ENCODE measurements around the gene LCTL. TPM values are rescaled to one million over a fixed set of nuclear protein-coding genes. Genes with fewer than 3 reads are reported as not detected.
A peak's percentile ranks its signal among the peaks of the same experiment; 100 is the strongest.

Gene LCTL
- total RNA-seq, 2 experiments from 2014 or later, result not detected

- H4K20me1 ChIP-seq (ENCODE audit: insufficient read depth, low read length), result no peaks in the 10 kb centered on the region
- no TSS peak for BruUV-seq (replicated peaks)
- intact Hi-C loops (cut with micrococcal nuclease; ENCODE audit: unreplicated experiment), result loop anchor here (1.0 kb wide), 2 partner anchors 171 to 248 kb away; no protein-coding TSS in a partner anchor
- no peak overlapping the region for H3K4me2 ChIP-seq (ENCODE audit: low read length)
- TF ChIP-seq EZH2phosphoT487 (IDR thresholded peaks at IDR 0.05; ENCODE audit: borderline replicate concordance, low read depth, low read length) (no peak), CTCF (conservative IDR thresholded peaks at IDR 0.05; ENCODE audit: low read length) (peak; percentile 95)
- no peak overlapping the region for H3K4me3 ChIP-seq (ENCODE audit: low read depth, low read length, poor library complexity, severe bottlenecking)
- H3K9me2 ChIP-seq (ENCODE audit: insufficient read depth, low read length), result no peaks in the 10 kb centered on the region
- no peaks in the 10 kb centered on the region for H3K4me1 ChIP-seq (ENCODE audit: insufficient read depth, low read length, poor library complexity, severe bottlenecking)
- ChIA-PET POLR2A (no interaction called here), CTCF (ENCODE audit: unreplicated experiment) (interaction anchor here (0.8 kb wide), 1 partner anchor 169 kb away, joined by 3 read pairs; no protein-coding TSS in a partner anchor)
- no peak overlapping the region for H3K27ac ChIP-seq (ENCODE audit: low read depth, low read length, poor library complexity, severe bottlenecking)
- no peak overlapping the region; the same call in 1 of the 2 replicates for H2AFZ ChIP-seq (ENCODE audit: low read length)
- no peaks in the 10 kb centered on the region for H3K79me2 ChIP-seq (ENCODE audit: insufficient read depth, low read depth, low read length)
- peak; percentile 83 for DNase-seq (ENCODE audit: low spot score)
- H3K9me3 ChIP-seq (ENCODE audit: low read length), result no peaks in the 10 kb centered on the region
- H3K36me3 ChIP-seq (ENCODE audit: insufficient read depth, low read length), result no peaks in the 10 kb centered on the region
These were observed 37.7 kb upstream of the LCTL start for GRCh38 chr15:66603301-66604179.

GRCh38 chr15:66601521-66601920, 35.7 kb upstream of the LCTL start:
- no peak for TF ChIP-seq CTCF (conservative IDR thresholded peaks at IDR 0.05; ENCODE audit: low read length)
- no peak for TF ChIP-seq EZH2phosphoT487 (IDR thresholded peaks at IDR 0.05; ENCODE audit: borderline replicate concordance, low read depth, low read length)
- Histone ChIP-seq H2AFZ (ENCODE audit: low read length) (no peak overlapping the region), H3K79me2 (ENCODE audit: insufficient read depth, low read depth, low read length) (no peaks in the 10 kb centered on the region), H4K20me1 (ENCODE audit: insufficient read depth, low read length) (no peaks in the 10 kb centered on the region), H3K27ac (ENCODE audit: low read depth, low read length, poor library complexity, severe bottlenecking) (no peak overlapping the region), H3K9me3 (ENCODE audit: low read length) (no peaks in the 10 kb centered on the region), H3K4me1 (ENCODE audit: insufficient read depth, low read length, poor library complexity, severe bottlenecking) (no peaks in the 10 kb centered on the region), H3K4me3 (ENCODE audit: low read depth, low read length, poor library complexity, severe bottlenecking) (no peak overlapping the region), H3K36me3 (ENCODE audit: insufficient read depth, low read length) (no peaks in the 10 kb centered on the region), H3K4me2 (ENCODE audit: low read length) (no peak overlapping the region), H3K9me2 (ENCODE audit: insufficient read depth, low read length) (no peaks in the 10 kb centered on the region)
- no TSS peak for BruUV-seq (replicated peaks)
- intact Hi-C loops (cut with micrococcal nuclease; ENCODE audit: unreplicated experiment), result no loop called here
- no peak for DNase-seq (ENCODE audit: low spot score)
- ChIA-PET POLR2A (no interaction called here), CTCF (ENCODE audit: unreplicated experiment) (no interaction called here)

- POLR2A ChIA-PET, result no interaction called here
- no peaks in the 10 kb centered on the region for H3K79me2 ChIP-seq (ENCODE audit: insufficient read depth, low read depth, low read length)
These were observed 34.4 kb upstream of the LCTL start for GRCh38 chr15:66600240-66600627.

More at GRCh38 chr15:66600240-66600627, 34.4 kb upstream of the LCTL start:
- no peaks in the 10 kb centered on the region for H3K9me2 ChIP-seq (ENCODE audit: insufficient read depth, low read length)
- intact Hi-C loops (cut with micrococcal nuclease; ENCODE audit: unreplicated experiment), result no loop called here
- DNase-seq (ENCODE audit: low spot score), result no peak
- no peak overlapping the region for H3K4me3 ChIP-seq (ENCODE audit: low read depth, low read length, poor library complexity, severe bottlenecking)
- no peaks in the 10 kb centered on the region for H3K4me1 ChIP-seq (ENCODE audit: insufficient read depth, low read length, poor library complexity, severe bottlenecking)
- BruUV-seq (replicated peaks), result no TSS peak
- H2AFZ ChIP-seq (ENCODE audit: low read length), result no peak overlapping the region
- H3K9me3 ChIP-seq (ENCODE audit: low read length), result no peaks in the 10 kb centered on the region
- H4K20me1 ChIP-seq (ENCODE audit: insufficient read depth, low read length), result no peaks in the 10 kb centered on the region
- no peak overlapping the region for H3K4me2 ChIP-seq (ENCODE audit: low read length)
- H3K36me3 ChIP-seq (ENCODE audit: insufficient read depth, low read length), result no peaks in the 10 kb centered on the region
- no peak overlapping the region for H3K27ac ChIP-seq (ENCODE audit: low read depth, low read length, poor library complexity, severe bottlenecking)
- CTCF ChIA-PET (ENCODE audit: unreplicated experiment), result no interaction called here
- TF ChIP-seq CTCF (conservative IDR thresholded peaks at IDR 0.05; ENCODE audit: low read length) (no peak), EZH2phosphoT487 (IDR thresholded peaks at IDR 0.05; ENCODE audit: borderline replicate concordance, low read depth, low read length) (no peak)

All from OCI-LY7 (cell line).